ENCODE data around the gene KCNE4. TPM values are rescaled to one million over a fixed set of nuclear protein-coding genes. Genes with fewer than 3 reads are reported as not detected.

KCNE4 gene
- total and polyA plus RNA-seq, 4 donors: 4.4 to 21.5 (median 9.8) TPM

GRCh38 chr2:223034221-223034975, 17.6 kb upstream of the KCNE4 start:
- no peak overlapping the region for H3K27ac ChIP-seq (ENCODE audit: low read depth in 1 of 2, low read length in 2 of 2)
- H3K4me3 ChIP-seq (ENCODE audit: low read length in 2 of 2): no peak overlapping the region
- no peaks in the 10 kb centered on the region for H3K36me3 ChIP-seq (ENCODE audit: control insufficient read depth in 1 of 2, insufficient read depth in 2 of 2, low read length in 1 of 2)
- H3K27me3 ChIP-seq (ENCODE audit: control insufficient read depth in 1 of 2, insufficient read depth in 2 of 2, low read length in 1 of 2): no peaks in the 10 kb centered on the region
- ATAC-seq (ENCODE audit: low FRiP score) (no peak), DNase-seq (no peak)
- intact Hi-C loops (cut with DNase I): no loop called here
- H3K9me3 ChIP-seq (ENCODE audit: control insufficient read depth, low read length): peaks cover 3% of the 10 kb centered on the region
- no peaks in the 10 kb centered on the region for H3K4me1 ChIP-seq (ENCODE audit: control insufficient read depth in 1 of 2, insufficient read depth in 2 of 2, low read length in 2 of 2)

- Histone ChIP-seq H3K4me1 (ENCODE audit: control insufficient read depth in 1 of 2, insufficient read depth in 2 of 2, low read length in 2 of 2) (no peaks in the 10 kb centered on the region), H3K27me3 (ENCODE audit: control insufficient read depth in 1 of 2, insufficient read depth in 2 of 2, low read length in 1 of 2) (no peaks in the 10 kb centered on the region), H3K4me3 (ENCODE audit: low read length in 2 of 2) (no peak overlapping the region), H3K27ac (ENCODE audit: low read depth in 1 of 2, low read length in 2 of 2) (no peak overlapping the region), H3K36me3 (ENCODE audit: control insufficient read depth in 1 of 2, insufficient read depth in 2 of 2, low read length in 1 of 2) (no peaks in the 10 kb centered on the region), H3K9me3 (ENCODE audit: control insufficient read depth, low read length) (peaks cover 2% of the 10 kb centered on the region)
- 86 to 90% methylated on average over 3 of the region's 3 CpGs for WGBS, 2 donors
- ATAC-seq (ENCODE audit: low FRiP score) (no peak), DNase-seq (no peak)
- intact Hi-C loops (cut with DNase I): no loop called here
Observed at GRCh38 chr2:223036790-223037444, 15.1 kb upstream of the KCNE4 start.

GRCh38 chr2:223037445-223037800, 14.6 kb upstream of the KCNE4 start:
- no peak overlapping the region for H3K4me3 ChIP-seq (ENCODE audit: low read length in 2 of 2)
- H3K27me3 ChIP-seq (ENCODE audit: control insufficient read depth in 1 of 2, insufficient read depth in 2 of 2, low read length in 1 of 2): no peaks in the 10 kb centered on the region
- no peak overlapping the region for H3K27ac ChIP-seq (ENCODE audit: low read depth in 1 of 2, low read length in 2 of 2)
- H3K36me3 ChIP-seq (ENCODE audit: control insufficient read depth in 1 of 2, insufficient read depth in 2 of 2, low read length in 1 of 2): no peaks in the 10 kb centered on the region
- intact Hi-C loops (cut with DNase I): no loop called here
- no peaks in the 10 kb centered on the region for H3K9me3 ChIP-seq (ENCODE audit: control insufficient read depth, low read length)
- no peak for DNase-seq
- ATAC-seq (ENCODE audit: low FRiP score): no peak
- WGBS, 2 donors: 56 to 58% methylated on average over 2 of the region's 2 CpGs
- H3K4me1 ChIP-seq (ENCODE audit: control insufficient read depth in 1 of 2, insufficient read depth in 2 of 2, low read length in 2 of 2): no peaks in the 10 kb centered on the region

- WGBS, 2 donors: 60 to 61% methylated on average over 1 of the region's 1 CpG
- no peak for ATAC-seq (ENCODE audit: low FRiP score)
- no peak overlapping the region for H3K27ac ChIP-seq (ENCODE audit: low read depth in 1 of 2, low read length in 2 of 2)
- H3K27me3 ChIP-seq (ENCODE audit: control insufficient read depth in 1 of 2, insufficient read depth in 2 of 2, low read length in 1 of 2): no peaks in the 10 kb centered on the region
- no peaks in the 10 kb centered on the region for H3K4me1 ChIP-seq (ENCODE audit: control insufficient read depth in 1 of 2, insufficient read depth in 2 of 2, low read length in 2 of 2)
- H3K9me3 ChIP-seq (ENCODE audit: control insufficient read depth, low read length): no peaks in the 10 kb centered on the region
- H3K4me3 ChIP-seq (ENCODE audit: low read length in 2 of 2): no peak overlapping the region
- intact Hi-C loops (cut with DNase I): no loop called here
- no peak for DNase-seq
- H3K36me3 ChIP-seq (ENCODE audit: control insufficient read depth in 1 of 2, insufficient read depth in 2 of 2, low read length in 1 of 2): no peaks in the 10 kb centered on the region
Observed at GRCh38 chr2:223039618-223040017, 12.4 kb upstream of the KCNE4 start.

- intact Hi-C loops (cut with DNase I): no loop called here
Observed at GRCh38 chr2:223040527-223040926, 11.5 kb upstream of the KCNE4 start.

GRCh38 chr2:223041527-223042109, 10.4 kb upstream of the KCNE4 start:
- H3K36me3 ChIP-seq (ENCODE audit: control insufficient read depth in 1 of 2, insufficient read depth in 2 of 2, low read length in 1 of 2): no peaks in the 10 kb centered on the region
- DNase-seq: peak; percentile 91 to 92
- peaks cover 0 to 3% of the 10 kb centered on the region in 2 donors for H3K4me1 ChIP-seq (ENCODE audit: control insufficient read depth in 1 of 2, insufficient read depth in 2 of 2, low read length in 2 of 2)
- no peak overlapping the region for H3K4me3 ChIP-seq (ENCODE audit: low read length in 2 of 2)
- peak; percentile 92 for ATAC-seq (ENCODE audit: low FRiP score)
- no peaks in the 10 kb centered on the region for H3K9me3 ChIP-seq (ENCODE audit: control insufficient read depth, low read length)
- WGBS, 2 donors: 1 to 5% methylated on average over 4 of the region's 4 CpGs
- H3K27ac ChIP-seq (ENCODE audit: low read depth in 1 of 2, low read length in 2 of 2): peak overlapping the region in 1 of 2 donors; percentile 76
- no peaks in the 10 kb centered on the region for H3K27me3 ChIP-seq (ENCODE audit: control insufficient read depth in 1 of 2, insufficient read depth in 2 of 2, low read length in 1 of 2)
- intact Hi-C loops (cut with DNase I): no loop called here

More at GRCh38 chr2:223040527-223040926, 11.5 kb upstream of the KCNE4 start:
- Histone ChIP-seq H3K9me3 (ENCODE audit: control insufficient read depth, low read length) (no peaks in the 10 kb centered on the region), H3K36me3 (ENCODE audit: control insufficient read depth in 1 of 2, insufficient read depth in 2 of 2, low read length in 1 of 2) (no peaks in the 10 kb centered on the region), H3K4me1 (ENCODE audit: control insufficient read depth in 1 of 2, insufficient read depth in 2 of 2, low read length in 2 of 2) (no peaks in the 10 kb centered on the region), H3K27ac (ENCODE audit: low read depth in 1 of 2, low read length in 2 of 2) (no peak overlapping the region), H3K27me3 (ENCODE audit: control insufficient read depth in 1 of 2, insufficient read depth in 2 of 2, low read length in 1 of 2) (no peaks in the 10 kb centered on the region), H3K4me3 (ENCODE audit: low read length in 2 of 2) (no peak overlapping the region)
- ATAC-seq (ENCODE audit: low FRiP score) (no peak), DNase-seq (no peak)
- 89 to 94% methylated on average over 3 of the region's 3 CpGs for WGBS, 2 donors

GRCh38 chr2:223042284-223042683, 9.7 kb upstream of the KCNE4 start:
- WGBS, 2 donors: 91 to 95% methylated on average over 2 of the region's 2 CpGs
- DNase-seq (no peak), ATAC-seq (ENCODE audit: low FRiP score) (no peak)
- intact Hi-C loops (cut with DNase I): no loop called here
- Histone ChIP-seq H3K27ac (ENCODE audit: low read depth in 1 of 2, low read length in 2 of 2) (peak overlapping the region in 1 of 2 donors; percentile 88), H3K4me1 (ENCODE audit: control insufficient read depth in 1 of 2, insufficient read depth in 2 of 2, low read length in 2 of 2) (peaks cover 0 to 3% of the 10 kb centered on the region in 2 donors), H3K36me3 (ENCODE audit: control insufficient read depth in 1 of 2, insufficient read depth in 2 of 2, low read length in 1 of 2) (no peaks in the 10 kb centered on the region), H3K9me3 (ENCODE audit: control insufficient read depth, low read length) (no peaks in the 10 kb centered on the region), H3K27me3 (ENCODE audit: control insufficient read depth in 1 of 2, insufficient read depth in 2 of 2, low read length in 1 of 2) (no peaks in the 10 kb centered on the region), H3K4me3 (ENCODE audit: low read length in 2 of 2) (no peak overlapping the region)

GRCh38 chr2:223042704-223043118, 9.3 kb upstream of the KCNE4 start:
- H3K4me1 ChIP-seq (ENCODE audit: control insufficient read depth in 1 of 2, insufficient read depth in 2 of 2, low read length in 2 of 2): peaks cover 0 to 3% of the 10 kb centered on the region in 2 donors
- peak overlapping the region in 1 of 2 donors; percentile 25 for H3K27ac ChIP-seq (ENCODE audit: low read depth in 1 of 2, low read length in 2 of 2)
- intact Hi-C loops (cut with DNase I): no loop called here
- ATAC-seq (ENCODE audit: low FRiP score): no peak
- H3K4me3 ChIP-seq (ENCODE audit: low read length in 2 of 2): no peak overlapping the region
- H3K36me3 ChIP-seq (ENCODE audit: control insufficient read depth in 1 of 2, insufficient read depth in 2 of 2, low read length in 1 of 2): no peaks in the 10 kb centered on the region
- no peak for DNase-seq
- H3K27me3 ChIP-seq (ENCODE audit: control insufficient read depth in 1 of 2, insufficient read depth in 2 of 2, low read length in 1 of 2): no peaks in the 10 kb centered on the region
- 71 to 87% methylated on average over 1 of the region's 1 CpG for WGBS, 2 donors
- no peaks in the 10 kb centered on the region for H3K9me3 ChIP-seq (ENCODE audit: control insufficient read depth, low read length)
